ENCODE data around the gene NUMB. TPM values are rescaled to one million over a fixed set of nuclear protein-coding genes. Genes with fewer than 3 reads are reported as not detected.

NUMB gene
- total and polyA plus RNA-seq, 2 of the 4 experiments (the other 2 are of a cell fraction) = 45.9 to 114 TPM

GRCh38 chr14:73225496-73225895 is 232.8 kb downstream of the NUMB start:
- WGBS, 2 experiments (ENCODE audit: extremely low coverage in 2 of 2, insufficient read length in 1 of 2) = no CpG with 5 or more reads among the region's 4 CpGs
- DNase-seq = no peak
- Histone ChIP-seq H2BK5ac (ENCODE audit: low read depth, low read length, poor library complexity, severe bottlenecking) (no peak overlapping the region), H3K79me1 (ENCODE audit: low read depth in 1 of 2, low read length in 2 of 2) (peaks cover 6 to 18% of the 10 kb centered on the region in 2 experiments; a peak in 2 of 4 replicates), H3K9me3 (ENCODE audit: control insufficient read depth, insufficient read depth, low read length) (no peaks in the 10 kb centered on the region), H3K56ac (ENCODE audit: extremely low read depth, insufficient read depth, low read length) (no peak overlapping the region), H3K4ac (ENCODE audit: low read depth, low read length) (no peak overlapping the region), H2BK120ac (ENCODE audit: low read depth, low read length) (no peak overlapping the region), H3K23ac (ENCODE audit: low read depth, low read length) (no peak overlapping the region), H3K27ac (ENCODE audit: insufficient read depth, low read length) (no peak overlapping the region), H3K18ac (ENCODE audit: low read depth, low read length) (no peak overlapping the region), H4K8ac (ENCODE audit: low read depth in 2 of 2, low read length in 2 of 2) (no peak overlapping the region), H2BK15ac (ENCODE audit: low read depth, low read length) (no peak overlapping the region), H3K9me1 (ENCODE audit: insufficient read depth, low read length) (peaks cover 12% of the 10 kb centered on the region), H2BK20ac (ENCODE audit: low read depth, low read length) (no peak overlapping the region), H3K36me3 (ENCODE audit: control insufficient read depth, insufficient read depth, low read length) (peaks cover 3% of the 10 kb centered on the region), H3K4me2 (ENCODE audit: low read depth, low read length) (no peak overlapping the region), H2AFZ (replicated peaks; ENCODE audit: low read length, poor library complexity) (no peak overlapping the region), H4K20me1 (ENCODE audit: insufficient read depth, low read length) (peaks cover 10% of the 10 kb centered on the region), H3K4me3 (ENCODE audit: insufficient read depth, low read depth, low read length) (no peak overlapping the region), H4K5ac (ENCODE audit: low read depth, low read length) (no peak overlapping the region), H2AK9ac (replicated peaks; ENCODE audit: low read depth, low read length, poor library complexity) (no peak overlapping the region), H3K27me3 (ENCODE audit: control insufficient read depth, insufficient read depth, low read length) (no peaks in the 10 kb centered on the region), H3K14ac (replicated peaks; ENCODE audit: low read depth, low read length) (no peak overlapping the region), H4K91ac (ENCODE audit: insufficient read depth, low read depth, low read length) (no peak overlapping the region), H3K9ac (ENCODE audit: low read depth, low read length) (no peak overlapping the region), H2AK5ac (ENCODE audit: low read depth, low read length) (no peak overlapping the region), H3K4me1 (ENCODE audit: control insufficient read depth, insufficient read depth, low read length) (peaks cover 23% of the 10 kb centered on the region)
- intact Hi-C loops (cut with micrococcal nuclease) (no loop called here), dilution Hi-C loops (cut with HindIII; ENCODE audit: low sequenced_read_pairs, unreplicated experiment) (no loop called here), in situ Hi-C loops (cut with MboI; ENCODE audit: low sequenced_read_pairs) (no loop called here)
- TF ChIP-seq RFX5 (IDR thresholded peaks at IDR 0.05; ENCODE audit: low read depth, low read length) (no peak), CHD1 (IDR thresholded peaks at IDR 0.05; ENCODE audit: low read depth, low read length) (no peak), MAFK (IDR thresholded peaks at IDR 0.05; ENCODE audit: low read depth, low read length) (no peak), MAZ (IDR thresholded peaks at IDR 0.05; ENCODE audit: borderline replicate concordance, low read depth, low read length) (no peak), MXI1 (IDR thresholded peaks at IDR 0.05; ENCODE audit: borderline replicate concordance, low read depth, low read length) (no peak), RCOR1 (IDR thresholded peaks at IDR 0.05; ENCODE audit: insufficient replicate concordance, low read length) (no peak), ELK1 (IDR thresholded peaks at IDR 0.05; ENCODE audit: borderline replicate concordance, low read depth, low read length) (no peak), NFE2L2 (IDR thresholded peaks at IDR 0.05; ENCODE audit: low read depth, low read length) (no peak), POLR2A (IDR thresholded peaks at IDR 0.05; ENCODE audit: low read depth, low read length) (no peak), BHLHE40 (IDR thresholded peaks at IDR 0.05; ENCODE audit: low read depth, low read length) (no peak), RAD21 (IDR thresholded peaks at IDR 0.05; ENCODE audit: low read length) (no peak), CTCF (conservative IDR thresholded peaks at IDR 0.05; ENCODE audit: low read depth, low read length) (no peak), SMC3 (IDR thresholded peaks at IDR 0.05; ENCODE audit: low read depth, low read length) (no peak), USF2 (IDR thresholded peaks at IDR 0.05; ENCODE audit: low read depth, low read length) (no peak), FOS (IDR thresholded peaks at IDR 0.05; ENCODE audit: low read depth, low read length) (no peak), CEBPB (IDR thresholded peaks at IDR 0.05; ENCODE audit: low read depth, low read length) (no peak)
- no TSS peak for BruUV-seq (replicated peaks)
- ChIA-PET POLR2A (ENCODE audit: unreplicated experiment) (no interaction called here), CTCF (no interaction called here)
- no peak for ATAC-seq (ENCODE audit: low read depth)

All from IMR-90 (cell line).